NB4 (cell line): ENCODE data around the gene REEP1.

ENCODE experiments used
- MYC ChIP-seq: IDR thresholded peaks from 2 replicates; pipeline ENCODE4 v1.6.1; 2011; ENCODE audit warnings: low read depth, low read length
- POLR2A ChIP-seq: IDR thresholded peaks from 2 replicates; pipeline ENCODE4 v1.6.1; 2011; ENCODE audit warnings: mild to moderate bottlenecking; ENCODE audit not compliant: insufficient read length; ENCODE audit errors: extremely low read depth
- TF ChIP-seq, protein P1 (sequence below): IDR thresholded peaks from one replicate; pipeline ENCODE4 v1.5.1; 2012; ENCODE audit warnings: low read depth, low read length

DNA sequence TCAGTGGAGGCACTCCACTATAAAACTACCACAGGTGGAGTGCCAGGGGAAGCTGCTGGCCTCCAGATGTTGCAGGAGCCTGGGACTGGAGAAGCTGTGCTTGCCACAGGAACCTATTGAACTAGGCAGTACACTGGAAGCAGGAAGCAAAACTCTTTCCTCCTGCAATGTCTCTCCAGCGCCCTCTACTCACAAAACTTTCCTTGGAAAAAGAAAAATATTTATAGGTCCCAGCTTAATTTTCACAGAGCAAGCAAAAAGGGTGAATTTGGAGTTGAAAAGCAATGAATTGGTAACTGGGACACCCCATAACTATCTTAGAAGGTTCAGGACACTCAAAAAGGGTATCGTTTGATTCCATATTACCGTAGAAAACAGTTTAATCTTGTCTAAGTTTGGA lies 33.2 kb upstream of the REEP1 start:
- TF ChIP-seq, protein P1, sequence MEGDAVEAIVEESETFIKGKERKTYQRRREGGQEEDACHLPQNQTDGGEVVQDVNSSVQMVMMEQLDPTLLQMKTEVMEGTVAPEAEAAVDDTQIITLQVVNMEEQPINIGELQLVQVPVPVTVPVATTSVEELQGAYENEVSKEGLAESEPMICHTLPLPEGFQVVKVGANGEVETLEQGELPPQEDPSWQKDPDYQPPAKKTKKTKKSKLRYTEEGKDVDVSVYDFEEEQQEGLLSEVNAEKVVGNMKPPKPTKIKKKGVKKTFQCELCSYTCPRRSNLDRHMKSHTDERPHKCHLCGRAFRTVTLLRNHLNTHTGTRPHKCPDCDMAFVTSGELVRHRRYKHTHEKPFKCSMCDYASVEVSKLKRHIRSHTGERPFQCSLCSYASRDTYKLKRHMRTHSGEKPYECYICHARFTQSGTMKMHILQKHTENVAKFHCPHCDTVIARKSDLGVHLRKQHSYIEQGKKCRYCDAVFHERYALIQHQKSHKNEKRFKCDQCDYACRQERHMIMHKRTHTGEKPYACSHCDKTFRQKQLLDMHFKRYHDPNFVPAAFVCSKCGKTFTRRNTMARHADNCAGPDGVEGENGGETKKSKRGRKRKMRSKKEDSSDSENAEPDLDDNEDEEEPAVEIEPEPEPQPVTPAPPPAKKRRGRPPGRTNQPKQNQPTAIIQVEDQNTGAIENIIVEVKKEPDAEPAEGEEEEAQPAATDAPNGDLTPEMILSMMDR: no peak
- no peak for TF ChIP-seq POLR2A
- no peak for TF ChIP-seq MYC
